Omental fat pad (tissue), 4 donors: ENCODE data around the gene KCNJ10. TPM values are rescaled to one million over a fixed set of nuclear protein-coding genes. Genes with fewer than 3 reads are reported as not detected.

Source experiments
- ATAC-seq: fragments of 150-250 bp; one replicate; pipeline ENCODE4 v1.9.1; 2016; ENCODE audit warnings: mild to moderate bottlenecking, moderate library complexity; ENCODE audit not compliant: low FRiP score
- DNase-seq: peaks from one replicate; pipeline ENCODE4 v3.0.0-alpha.2; 2019; ENCODE audit warnings: low spot score
- total RNA-seq, 4 donors: library from RNA; depleted of rRNA; stranded (reverse); fragments of >200 nt; gene quantifications; one replicate each; pipeline ENCODE4 v1.1.0, GENCODE V29; 2016
- TF ChIP-seq, protein P1 (sequence below), 3 donors: fragments of 450-650 bp; IDR thresholded peaks; one replicate each; pipeline ENCODE4 v1.5.1; 2016 to 2017; ENCODE audit warnings: antibody characterized with exemption in 3 of 3, mild to moderate bottlenecking in 3 of 3, moderate library complexity in 2 of 3

Gene KCNJ10
- total RNA-seq, 4 donors from 2014 or later = not detected

DNA sequence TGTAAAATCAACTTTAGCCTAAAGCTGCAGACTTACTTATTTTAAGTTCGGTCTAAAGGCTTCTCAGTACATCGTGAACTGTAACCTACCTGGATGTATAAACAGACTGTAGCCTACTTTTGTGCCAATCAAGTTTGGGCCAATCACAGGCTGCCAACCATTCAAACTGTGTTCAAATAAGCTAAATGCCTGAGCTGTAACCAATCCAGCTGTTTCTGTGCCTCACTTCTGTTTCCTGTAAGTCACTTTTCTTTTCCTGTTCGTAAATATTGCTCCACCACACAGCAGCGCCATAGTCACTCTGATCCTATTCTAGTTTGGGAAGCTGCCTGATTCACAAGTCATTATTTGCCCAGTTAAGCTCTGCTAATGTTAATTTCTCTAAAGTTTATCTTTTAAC, 78.4 kb downstream of the KCNJ10 start:
- TF ChIP-seq, protein P1, sequence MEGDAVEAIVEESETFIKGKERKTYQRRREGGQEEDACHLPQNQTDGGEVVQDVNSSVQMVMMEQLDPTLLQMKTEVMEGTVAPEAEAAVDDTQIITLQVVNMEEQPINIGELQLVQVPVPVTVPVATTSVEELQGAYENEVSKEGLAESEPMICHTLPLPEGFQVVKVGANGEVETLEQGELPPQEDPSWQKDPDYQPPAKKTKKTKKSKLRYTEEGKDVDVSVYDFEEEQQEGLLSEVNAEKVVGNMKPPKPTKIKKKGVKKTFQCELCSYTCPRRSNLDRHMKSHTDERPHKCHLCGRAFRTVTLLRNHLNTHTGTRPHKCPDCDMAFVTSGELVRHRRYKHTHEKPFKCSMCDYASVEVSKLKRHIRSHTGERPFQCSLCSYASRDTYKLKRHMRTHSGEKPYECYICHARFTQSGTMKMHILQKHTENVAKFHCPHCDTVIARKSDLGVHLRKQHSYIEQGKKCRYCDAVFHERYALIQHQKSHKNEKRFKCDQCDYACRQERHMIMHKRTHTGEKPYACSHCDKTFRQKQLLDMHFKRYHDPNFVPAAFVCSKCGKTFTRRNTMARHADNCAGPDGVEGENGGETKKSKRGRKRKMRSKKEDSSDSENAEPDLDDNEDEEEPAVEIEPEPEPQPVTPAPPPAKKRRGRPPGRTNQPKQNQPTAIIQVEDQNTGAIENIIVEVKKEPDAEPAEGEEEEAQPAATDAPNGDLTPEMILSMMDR (IDR thresholded peaks at IDR 0.05) = no peak
- no peak for ATAC-seq
- DNase-seq = no peak

DNA sequence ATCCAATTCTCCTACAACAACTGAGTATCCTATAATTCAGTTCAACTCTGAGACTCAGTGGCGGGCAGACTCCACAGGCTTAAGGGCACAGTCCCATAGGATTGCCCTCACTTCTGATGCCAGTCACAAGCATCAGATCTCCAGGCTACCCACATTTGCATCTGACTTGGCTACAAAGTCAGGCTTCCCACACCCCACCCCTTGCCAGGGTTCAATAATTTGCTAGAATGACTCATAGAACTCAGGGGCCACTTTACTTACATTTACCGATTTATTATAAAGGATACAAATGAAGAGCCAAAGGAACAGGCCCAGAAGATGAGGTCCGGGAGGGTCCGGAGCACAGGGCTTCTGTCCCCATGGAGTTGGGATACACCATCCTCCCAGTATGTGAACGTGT, 80.0 kb downstream of the KCNJ10 start:
- TF ChIP-seq, protein P1 (IDR thresholded peaks at IDR 0.05) = no peak
- DNase-seq (no peak), ATAC-seq (no peak)

DNA sequence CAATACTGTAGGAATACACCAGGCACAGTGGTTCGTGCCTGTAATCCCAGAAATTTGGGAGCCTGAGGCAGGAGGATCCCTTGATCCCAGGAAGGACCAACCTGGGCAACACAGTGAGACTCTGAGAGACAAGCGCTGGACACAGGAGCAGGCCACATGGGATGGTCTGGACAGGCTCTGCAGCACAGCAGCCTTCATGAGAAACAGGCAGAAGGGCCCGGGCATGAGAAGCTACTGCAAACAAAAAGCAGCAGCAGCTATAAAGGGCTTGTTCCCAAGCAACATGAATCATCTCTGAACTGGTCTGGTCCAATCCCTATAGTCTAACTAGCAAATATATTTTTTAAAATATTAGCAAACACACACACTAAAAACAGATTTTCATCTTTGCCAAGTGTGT, 80.4 kb downstream of the KCNJ10 start:
- DNase-seq (no peak), ATAC-seq (no peak)
- TF ChIP-seq, protein P1 (IDR thresholded peaks at IDR 0.05) = no peak

DNA sequence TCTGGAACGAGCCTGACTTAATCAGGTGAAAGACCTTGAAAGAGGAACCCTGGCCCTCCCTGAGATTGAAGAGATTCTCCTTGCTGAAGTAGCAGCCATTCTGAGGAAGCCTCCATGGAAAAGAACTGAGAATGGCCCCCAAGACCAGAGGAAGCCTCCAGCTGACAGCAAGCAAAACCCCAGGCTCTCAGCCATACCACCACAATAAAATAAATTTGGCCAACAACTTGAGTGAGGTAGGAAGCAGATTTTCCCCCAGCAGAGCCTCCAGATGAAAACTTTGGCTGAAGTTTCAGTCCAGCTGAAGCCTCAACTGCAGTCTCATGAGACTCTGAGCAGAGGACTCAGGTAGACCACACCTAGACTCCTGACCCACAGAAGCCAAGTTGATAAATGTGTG, 82.0 kb downstream of the KCNJ10 start:
- DNase-seq = no peak
- ATAC-seq = no peak
- TF ChIP-seq, protein P1 (IDR thresholded peaks at IDR 0.05) = no peak

DNA sequence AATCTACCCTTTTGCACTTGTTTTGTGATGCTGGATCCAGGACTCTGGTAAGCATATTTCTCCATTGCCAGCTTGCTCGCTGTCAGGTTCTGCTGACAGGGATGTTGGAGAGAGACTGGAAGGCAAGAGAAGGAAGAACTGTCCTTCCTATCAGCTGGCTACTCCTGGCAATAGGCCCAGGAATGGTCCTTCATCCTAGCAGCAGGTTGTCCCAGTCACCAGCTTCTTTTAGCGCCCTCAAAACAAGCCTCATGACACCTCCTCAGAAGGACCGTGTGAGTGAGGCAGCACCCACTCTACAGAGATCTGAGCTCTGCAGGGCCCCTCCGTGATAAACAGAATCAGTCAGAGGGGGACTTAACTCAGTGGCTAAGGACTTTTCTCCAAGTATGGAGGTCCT, 82.8 kb downstream of the KCNJ10 start:
- ATAC-seq (no peak), DNase-seq (no peak)
- TF ChIP-seq, protein P1 (IDR thresholded peaks at IDR 0.05) = no peak

DNA sequence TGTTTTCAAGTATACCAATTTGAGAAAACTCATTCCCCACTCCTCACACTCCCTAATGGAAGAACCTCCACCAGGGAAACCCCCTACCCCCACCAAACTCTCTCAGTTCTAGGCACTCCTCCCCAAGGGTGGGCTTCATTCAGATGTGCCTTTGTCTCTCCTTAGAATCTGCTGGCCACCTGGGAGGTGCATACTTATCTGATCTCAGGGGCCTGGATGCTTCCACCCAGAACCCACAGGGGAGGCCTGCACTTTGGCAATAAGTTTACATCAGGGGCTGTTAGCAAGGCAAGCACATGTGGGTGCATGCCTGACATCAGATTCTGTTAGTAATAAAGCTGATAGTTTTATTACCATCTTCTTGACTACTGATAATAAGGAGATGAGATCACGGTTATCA, 83.4 kb downstream of the KCNJ10 start:
- ATAC-seq (no peak), DNase-seq (no peak)
- TF ChIP-seq, protein P1 (IDR thresholded peaks at IDR 0.05) = no peak

DNA sequence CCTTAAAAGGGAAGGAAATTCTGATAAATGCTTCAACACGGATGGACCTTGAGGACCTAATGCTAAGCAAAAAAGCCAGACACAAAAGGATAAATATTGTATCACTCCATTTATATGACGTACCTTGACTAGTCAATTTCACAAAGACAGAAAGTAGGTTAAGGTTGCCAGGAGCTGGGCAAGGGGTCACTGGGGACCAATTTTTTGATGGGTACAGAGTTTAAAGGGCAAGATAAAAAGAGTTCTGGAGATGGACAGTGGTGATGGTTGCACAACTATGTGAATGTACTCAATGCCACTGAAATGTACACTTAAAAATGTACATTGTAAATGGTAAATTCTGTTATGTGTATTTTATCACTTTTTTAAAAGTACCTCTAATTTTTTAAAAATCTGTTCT, 83.9 kb downstream of the KCNJ10 start:
- ATAC-seq (no peak), DNase-seq (no peak)
- TF ChIP-seq, protein P1 (IDR thresholded peaks at IDR 0.05) = no peak
